Right lobe of liver (tissue), 4 donors: ENCODE data around the gene ERCC6L2.

Experiments used
- POLR2A ChIP-seq: fragments of 450-650 bp; IDR thresholded peaks from one replicate; pipeline ENCODE4 v1.6.1; 2017; ENCODE audit warnings: antibody characterized with exemption, mild to moderate bottlenecking
- TF ChIP-seq, protein P1 (sequence below), 4 donors: fragments of 200-600 bp in 3 of 4; fragments of 450-650 bp in 1 of 4; IDR thresholded peaks; one replicate each; pipeline versions ENCODE4 v1.5.1 to v1.8.0; 2016 to 2022; ENCODE audit warnings: antibody characterized with exemption in 4 of 4, mild to moderate bottlenecking in 2 of 4
- donor health status: DM: no; HTN: no; CAD: no.
- donor health status: DM: no; HTN: no; CAD: no.
- donor health status: DM: no; HTN: yes; CAD: no.

DNA sequence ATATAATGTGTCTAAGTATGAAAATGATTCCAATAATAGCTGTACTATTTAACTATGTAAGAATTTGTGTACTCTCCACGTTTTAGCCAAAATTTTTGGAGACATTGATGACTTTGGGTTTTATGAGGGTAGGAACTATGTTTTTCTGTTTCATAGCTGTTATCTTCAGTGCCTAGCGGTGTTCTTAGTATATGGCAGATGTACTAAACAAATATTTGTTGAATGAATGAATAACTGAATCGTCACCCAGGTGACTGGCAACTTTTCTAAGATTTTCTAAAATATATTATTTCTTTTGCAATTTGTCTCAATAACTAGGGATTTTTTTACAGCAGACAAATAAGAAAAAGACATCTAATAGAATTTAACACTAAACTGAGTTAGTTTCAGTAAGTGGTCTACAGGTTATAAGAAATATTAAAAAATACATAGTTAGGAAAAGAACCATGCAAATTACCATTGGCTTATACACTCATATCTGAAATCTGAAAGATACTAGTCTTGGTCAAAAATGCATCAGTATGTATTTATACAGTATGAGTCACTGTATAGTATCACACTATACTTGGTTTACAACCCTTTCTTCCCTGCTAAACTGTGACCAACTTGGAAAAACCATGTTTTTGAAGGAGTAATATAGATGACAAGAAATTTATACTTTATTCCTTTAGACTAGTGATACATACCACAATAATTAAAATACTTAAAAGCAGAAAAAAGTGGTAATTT lies 10.5 kb upstream of the ERCC6L2 start:
- no peak for TF ChIP-seq POLR2A
- TF ChIP-seq, protein P1, sequence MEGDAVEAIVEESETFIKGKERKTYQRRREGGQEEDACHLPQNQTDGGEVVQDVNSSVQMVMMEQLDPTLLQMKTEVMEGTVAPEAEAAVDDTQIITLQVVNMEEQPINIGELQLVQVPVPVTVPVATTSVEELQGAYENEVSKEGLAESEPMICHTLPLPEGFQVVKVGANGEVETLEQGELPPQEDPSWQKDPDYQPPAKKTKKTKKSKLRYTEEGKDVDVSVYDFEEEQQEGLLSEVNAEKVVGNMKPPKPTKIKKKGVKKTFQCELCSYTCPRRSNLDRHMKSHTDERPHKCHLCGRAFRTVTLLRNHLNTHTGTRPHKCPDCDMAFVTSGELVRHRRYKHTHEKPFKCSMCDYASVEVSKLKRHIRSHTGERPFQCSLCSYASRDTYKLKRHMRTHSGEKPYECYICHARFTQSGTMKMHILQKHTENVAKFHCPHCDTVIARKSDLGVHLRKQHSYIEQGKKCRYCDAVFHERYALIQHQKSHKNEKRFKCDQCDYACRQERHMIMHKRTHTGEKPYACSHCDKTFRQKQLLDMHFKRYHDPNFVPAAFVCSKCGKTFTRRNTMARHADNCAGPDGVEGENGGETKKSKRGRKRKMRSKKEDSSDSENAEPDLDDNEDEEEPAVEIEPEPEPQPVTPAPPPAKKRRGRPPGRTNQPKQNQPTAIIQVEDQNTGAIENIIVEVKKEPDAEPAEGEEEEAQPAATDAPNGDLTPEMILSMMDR (IDR thresholded peaks at IDR 0.05), result no peak
